ENCODE results near the gene CLTA.
"Not testable (repeated sequence)": the region's sequence is repeated elsewhere in the genome, so short reads cannot be mapped to it uniquely, and the experiment has no call there.

DNA sequence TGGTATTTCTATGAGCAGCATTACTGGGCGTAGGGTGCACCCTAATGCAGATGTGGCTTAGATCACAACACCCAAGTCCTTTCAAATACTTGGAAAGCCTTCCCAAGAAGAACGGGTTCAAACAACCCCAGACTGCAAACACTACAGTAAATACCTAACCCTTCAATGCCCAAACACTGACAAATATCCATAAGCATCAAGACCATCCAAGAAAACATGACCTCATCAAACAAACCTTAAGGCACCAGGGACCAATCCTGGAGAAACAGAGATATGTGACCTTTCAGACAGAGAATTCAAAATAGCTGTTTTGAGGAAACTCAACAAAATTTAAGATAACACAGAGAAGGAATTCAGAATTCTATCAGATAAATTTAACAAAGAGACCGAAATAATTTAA is 15.5 kb upstream of the CLTA start:
- TF ChIP-seq, protein P1, sequence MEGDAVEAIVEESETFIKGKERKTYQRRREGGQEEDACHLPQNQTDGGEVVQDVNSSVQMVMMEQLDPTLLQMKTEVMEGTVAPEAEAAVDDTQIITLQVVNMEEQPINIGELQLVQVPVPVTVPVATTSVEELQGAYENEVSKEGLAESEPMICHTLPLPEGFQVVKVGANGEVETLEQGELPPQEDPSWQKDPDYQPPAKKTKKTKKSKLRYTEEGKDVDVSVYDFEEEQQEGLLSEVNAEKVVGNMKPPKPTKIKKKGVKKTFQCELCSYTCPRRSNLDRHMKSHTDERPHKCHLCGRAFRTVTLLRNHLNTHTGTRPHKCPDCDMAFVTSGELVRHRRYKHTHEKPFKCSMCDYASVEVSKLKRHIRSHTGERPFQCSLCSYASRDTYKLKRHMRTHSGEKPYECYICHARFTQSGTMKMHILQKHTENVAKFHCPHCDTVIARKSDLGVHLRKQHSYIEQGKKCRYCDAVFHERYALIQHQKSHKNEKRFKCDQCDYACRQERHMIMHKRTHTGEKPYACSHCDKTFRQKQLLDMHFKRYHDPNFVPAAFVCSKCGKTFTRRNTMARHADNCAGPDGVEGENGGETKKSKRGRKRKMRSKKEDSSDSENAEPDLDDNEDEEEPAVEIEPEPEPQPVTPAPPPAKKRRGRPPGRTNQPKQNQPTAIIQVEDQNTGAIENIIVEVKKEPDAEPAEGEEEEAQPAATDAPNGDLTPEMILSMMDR (IDR thresholded peaks at IDR 0.05): not testable (repeated sequence)
- TF ChIP-seq POLR2A, POLR2AphosphoS5 (IDR thresholded peaks at IDR 0.05): not testable (repeated sequence)

All from transverse colon (tissue), 4 donors.